NCI-H1092 (cell line): ENCODE results near the gene TBC1D1.

Source experiments
- DNase-seq: peaks from one replicate; lab custom pipeline; 2025; lab: John Stamatoyannopoulos, UW

TBC1D1 gene

GRCh38 chr4:37890801-37891259 is at the start of gene TBC1D1:
Gene TBC1D1, plus strand, starts transcription at chr4:37891084. Its CDS starts 11,012 bp downstream, at chr4:37902096.
- DNase-seq = no peak

GRCh38 chr4:37844204-37844603 is 46.7 kb upstream of the TBC1D1 start:
- DNase-seq = no peak

GRCh38 chr4:37845201-37845600 is 45.7 kb upstream of the TBC1D1 start:
- DNase-seq = no peak

DNA sequence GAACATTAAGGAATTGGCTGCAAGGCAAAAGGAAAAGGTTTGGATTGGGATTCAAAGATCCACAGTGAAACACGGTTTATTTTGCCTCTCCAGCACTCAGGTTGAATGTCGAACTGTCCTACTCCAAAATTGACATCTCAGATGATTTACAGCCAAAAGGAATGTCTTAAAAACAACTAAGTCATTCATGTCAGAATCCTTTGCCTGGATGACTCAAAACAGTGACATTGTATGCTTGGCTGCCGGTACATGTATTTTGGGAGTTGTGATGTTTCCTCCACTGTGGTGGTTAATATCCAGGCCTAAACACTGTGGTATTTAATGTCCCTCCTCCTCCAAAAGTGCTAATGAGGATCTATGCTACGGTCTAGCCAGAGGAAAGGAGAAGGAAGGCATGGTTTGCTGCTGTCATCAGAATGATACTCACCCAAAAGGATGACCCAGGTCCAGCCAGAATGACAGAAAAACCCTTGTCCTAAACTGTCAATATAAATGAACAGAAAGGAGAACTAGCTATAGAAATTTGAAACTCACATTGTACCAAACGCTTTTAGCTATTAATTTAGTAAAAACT is 43.5 kb upstream of the TBC1D1 start:
- DNase-seq = no peak

GRCh38 chr4:37852376-37852775 is 38.5 kb upstream of the TBC1D1 start:
- no peak for DNase-seq

- DNase-seq = no peak
Observed at GRCh38 chr4:37858112-37858511, 32.8 kb upstream of the TBC1D1 start.

- no peak for DNase-seq
Observed at GRCh38 chr4:37858872-37859271, 32.0 kb upstream of the TBC1D1 start.

- DNase-seq = no peak
Observed at GRCh38 chr4:37860266-37860665, 30.6 kb upstream of the TBC1D1 start.

DNA sequence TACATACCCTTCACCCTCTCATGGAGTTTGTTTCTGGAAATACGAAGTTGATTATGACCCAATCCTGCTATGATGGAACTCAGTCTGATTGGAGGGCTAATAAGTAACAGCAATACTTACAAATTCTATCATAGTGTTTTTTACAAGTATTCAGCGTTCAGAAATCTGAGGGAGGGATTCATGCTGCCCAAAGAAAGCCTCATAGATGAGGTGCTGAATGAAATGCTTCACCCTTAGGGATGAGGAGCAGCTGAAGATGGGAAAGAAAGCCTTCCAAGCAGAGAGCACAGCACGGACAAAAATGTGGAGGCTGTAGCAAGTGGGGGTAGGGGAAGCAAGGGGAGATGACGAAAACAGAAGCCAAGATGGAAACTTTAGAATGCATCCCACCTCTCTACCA is 27.9 kb upstream of the TBC1D1 start:
- no peak for DNase-seq

DNA sequence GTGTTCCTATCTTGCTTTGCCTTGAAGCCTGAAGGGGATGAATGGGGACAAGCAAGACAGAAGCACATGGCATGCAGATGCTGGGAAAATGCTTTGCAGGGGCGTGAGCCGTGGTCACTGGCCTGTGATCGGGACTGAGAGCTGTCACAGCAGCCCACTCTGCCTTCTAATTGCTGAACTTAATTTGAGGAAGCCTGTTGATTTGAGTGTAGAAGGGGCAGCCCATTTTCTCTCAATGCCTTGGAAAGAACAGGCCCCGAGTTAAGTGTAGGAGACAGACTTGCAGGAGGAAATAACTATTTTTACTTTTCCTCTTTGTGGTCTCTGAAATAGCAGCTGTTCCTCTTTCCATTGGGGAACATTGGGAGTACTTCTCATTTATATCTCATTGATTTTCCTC is 26.1 kb upstream of the TBC1D1 start:
- no peak for DNase-seq

GRCh38 chr4:37865450-37865849 is 25.4 kb upstream of the TBC1D1 start:
- no peak for DNase-seq

GRCh38 chr4:37867102-37867501 is 23.8 kb upstream of the TBC1D1 start:
- DNase-seq = no peak

GRCh38 chr4:37868238-37868637 is 22.6 kb upstream of the TBC1D1 start:
- no peak for DNase-seq

- no peak for DNase-seq
Observed at GRCh38 chr4:37872310-37872988, 18.4 kb upstream of the TBC1D1 start.

- DNase-seq = no peak
Observed at GRCh38 chr4:37873386-37873785, 17.5 kb upstream of the TBC1D1 start.

DNA sequence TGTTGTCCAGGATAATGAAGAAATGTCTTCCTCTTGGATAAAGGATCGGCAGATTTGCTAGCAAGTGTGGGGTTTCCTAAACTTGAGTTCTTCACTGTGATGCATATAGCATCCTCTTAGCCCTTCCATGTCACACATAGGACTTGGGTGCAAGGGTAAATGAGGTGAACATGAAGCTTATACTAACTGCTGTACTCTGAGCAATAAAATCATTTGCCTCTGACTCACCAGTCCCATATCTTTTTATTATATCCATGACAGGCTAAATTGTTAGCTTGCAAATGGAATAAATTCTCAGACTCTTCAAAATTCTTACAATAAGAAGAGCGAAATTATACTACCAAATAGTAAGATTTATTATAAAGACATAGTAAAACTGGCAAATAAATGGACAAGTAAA is 14.7 kb upstream of the TBC1D1 start:
- no peak for DNase-seq

GRCh38 chr4:37879365-37879764 is 11.5 kb upstream of the TBC1D1 start:
- no peak for DNase-seq

- no peak for DNase-seq
Observed at GRCh38 chr4:37881811-37882210, 9.1 kb upstream of the TBC1D1 start.

GRCh38 chr4:37882665-37883296 is 8.1 kb upstream of the TBC1D1 start:
- no peak for DNase-seq

- DNase-seq = no peak
Observed at GRCh38 chr4:37884855-37885487, 5.9 kb upstream of the TBC1D1 start.

- no peak for DNase-seq
Observed at GRCh38 chr4:37885496-37885895, 5.4 kb upstream of the TBC1D1 start.

- DNase-seq = peak; percentile 22
Observed at GRCh38 chr4:37889849-37890800, 759 bp upstream of the TBC1D1 start.
